Testis (tissue), 2 donors: Measurements from ENCODE around the gene ITM2C.

Source experiments
- CTCF ChIP-seq, 3 experiments: fragments of 450-650 bp in 2 of 3; fragments of 200-600 bp in 1 of 3; sonication (generic) in 1 of 3; IDR thresholded peaks; one replicate each; pipeline ENCODE4 v1.5.1; 2016 to 2019; ENCODE audit warnings: antibody characterized with exemption in 3 of 3, mild to moderate bottlenecking in 2 of 3, moderate library complexity in 1 of 3
- POLR2A ChIP-seq: fragments of 450-650 bp; IDR thresholded peaks from one replicate; pipeline ENCODE4 v1.6.1; 2017; ENCODE audit warnings: antibody characterized with exemption, mild to moderate bottlenecking, moderate library complexity

GRCh38 chr2:230912724-230913123 is 48.0 kb downstream of the ITM2C start:
- no peak for TF ChIP-seq CTCF (IDR thresholded peaks at IDR 0.05)
- no peak for TF ChIP-seq POLR2A
